GM20000 (cell line): Measurements from ENCODE around the gene RPS16.
"Not testable (repeated sequence)": the region's sequence is repeated elsewhere in the genome, so short reads cannot be mapped to it uniquely, and the experiment has no call there.

Experiments used
- DNase-seq: peaks from one replicate; pipeline ENCODE4 v3.0.0; 2012; ENCODE audit warnings: low spot score
- TF ChIP-seq, protein P1 (sequence below): IDR thresholded peaks from 2 replicates; pipeline ENCODE4 v1.5.1; 2012; ENCODE audit warnings: mild to moderate bottlenecking, control low read depth; ENCODE audit errors: extremely low read depth, missing control alignments

RPS16 gene

DNA sequence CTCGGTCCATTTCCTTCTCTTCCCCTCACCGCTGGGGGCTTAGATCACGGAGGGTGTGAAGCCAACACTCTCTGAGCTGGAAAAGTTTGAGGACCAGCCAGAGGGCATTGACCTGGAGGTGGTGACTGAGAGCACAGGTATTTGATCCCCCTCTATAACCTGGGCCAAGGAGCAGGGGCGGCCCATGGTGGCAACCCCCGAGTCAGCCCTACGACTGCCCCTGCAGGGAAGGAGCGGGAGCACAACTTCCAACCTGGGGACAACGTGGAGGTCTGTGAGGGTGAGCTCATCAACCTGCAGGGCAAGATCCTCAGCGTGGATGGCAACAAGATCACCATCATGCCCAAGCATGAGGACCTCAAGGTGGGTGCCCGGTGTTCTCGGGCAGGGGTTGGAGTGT, 33.3 kb upstream of the RPS16 start:
- TF ChIP-seq, protein P1, sequence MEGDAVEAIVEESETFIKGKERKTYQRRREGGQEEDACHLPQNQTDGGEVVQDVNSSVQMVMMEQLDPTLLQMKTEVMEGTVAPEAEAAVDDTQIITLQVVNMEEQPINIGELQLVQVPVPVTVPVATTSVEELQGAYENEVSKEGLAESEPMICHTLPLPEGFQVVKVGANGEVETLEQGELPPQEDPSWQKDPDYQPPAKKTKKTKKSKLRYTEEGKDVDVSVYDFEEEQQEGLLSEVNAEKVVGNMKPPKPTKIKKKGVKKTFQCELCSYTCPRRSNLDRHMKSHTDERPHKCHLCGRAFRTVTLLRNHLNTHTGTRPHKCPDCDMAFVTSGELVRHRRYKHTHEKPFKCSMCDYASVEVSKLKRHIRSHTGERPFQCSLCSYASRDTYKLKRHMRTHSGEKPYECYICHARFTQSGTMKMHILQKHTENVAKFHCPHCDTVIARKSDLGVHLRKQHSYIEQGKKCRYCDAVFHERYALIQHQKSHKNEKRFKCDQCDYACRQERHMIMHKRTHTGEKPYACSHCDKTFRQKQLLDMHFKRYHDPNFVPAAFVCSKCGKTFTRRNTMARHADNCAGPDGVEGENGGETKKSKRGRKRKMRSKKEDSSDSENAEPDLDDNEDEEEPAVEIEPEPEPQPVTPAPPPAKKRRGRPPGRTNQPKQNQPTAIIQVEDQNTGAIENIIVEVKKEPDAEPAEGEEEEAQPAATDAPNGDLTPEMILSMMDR: no peak
- DNase-seq: no peak

DNA sequence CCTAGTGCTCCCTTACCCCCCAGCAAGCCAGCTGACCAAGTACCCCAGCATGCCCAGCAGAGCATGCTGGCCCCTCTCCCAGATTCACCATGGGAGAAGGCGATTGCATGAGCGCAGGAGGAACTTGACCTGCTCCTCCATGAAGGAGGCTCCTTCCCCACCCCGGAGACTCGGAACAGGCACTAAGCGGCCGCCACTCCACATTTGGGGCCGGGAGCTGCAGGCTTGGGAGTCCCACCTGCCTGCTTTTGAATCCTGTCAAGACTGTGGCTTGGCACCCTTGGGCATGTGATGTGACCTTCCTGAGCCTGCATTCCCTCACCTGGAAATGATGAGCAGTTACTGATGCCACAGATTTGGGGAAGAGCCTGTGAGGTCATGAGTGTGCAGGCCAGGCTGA, 32.2 kb upstream of the RPS16 start:
- DNase-seq: no peak
- TF ChIP-seq, protein P1: no peak

DNA sequence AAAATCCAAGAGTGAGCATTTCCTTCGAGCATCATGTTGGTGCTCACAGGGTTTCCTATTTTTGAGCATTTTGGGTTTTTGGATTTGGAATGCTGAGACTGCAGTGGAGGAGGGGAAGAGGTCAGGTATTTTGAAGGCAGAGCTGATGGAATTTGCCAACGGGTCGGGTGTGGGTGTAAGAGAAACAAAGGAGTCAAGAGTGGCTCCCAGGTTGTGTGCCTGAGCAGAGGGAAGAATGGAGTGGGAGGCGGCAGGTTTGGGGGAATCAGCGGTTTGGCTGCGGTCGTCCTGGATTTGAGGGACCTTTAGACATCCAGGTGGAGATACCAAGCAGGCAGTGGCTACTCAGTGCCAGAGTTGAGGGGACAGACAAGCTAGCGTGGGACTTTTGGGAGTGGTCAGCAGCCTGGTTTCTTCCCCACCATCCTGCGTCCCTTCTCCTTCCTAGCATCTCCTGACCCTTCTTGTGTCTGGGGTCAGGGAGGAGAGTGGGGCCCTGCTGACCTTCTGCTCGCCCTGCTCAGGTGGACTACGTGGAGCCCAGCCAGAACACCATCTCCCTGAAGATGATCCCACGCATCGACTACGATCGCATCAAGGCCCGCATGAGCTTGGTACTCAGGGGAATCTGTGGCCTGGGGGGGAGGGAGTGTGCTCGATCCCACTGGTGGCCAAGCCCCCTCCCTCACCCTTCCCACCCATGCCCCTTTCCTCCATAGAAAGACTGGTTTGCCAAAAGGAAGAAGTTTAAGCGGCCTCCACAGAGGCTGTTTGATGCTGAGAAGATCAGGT, 30.4 kb upstream of the RPS16 start:
- no peak for DNase-seq

DNA sequence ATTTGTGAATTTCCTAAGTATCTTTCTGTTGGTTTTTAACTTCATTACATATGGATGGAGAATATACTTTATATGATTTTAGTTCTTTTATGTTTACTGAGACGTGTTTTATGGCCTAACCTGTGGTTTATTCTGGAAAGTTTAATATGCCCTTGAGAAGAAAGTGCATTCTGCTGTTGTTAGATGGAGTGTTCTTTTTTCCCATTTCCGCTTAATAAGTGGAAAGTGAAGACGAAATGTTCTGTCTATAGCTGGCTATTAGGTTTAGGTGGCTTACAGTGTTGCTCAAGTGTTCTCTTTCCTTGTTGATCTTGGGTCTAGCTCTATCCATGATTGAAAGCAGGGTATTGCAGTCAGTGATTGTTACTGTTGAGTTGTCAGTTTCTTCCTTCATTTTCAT, 27.7 kb upstream of the RPS16 start:
- DNase-seq: no peak
- TF ChIP-seq, protein P1: no peak

More for the DNA sequence above, 30.4 kb upstream of the RPS16 start:
- TF ChIP-seq, protein P1: no peak

DNA sequence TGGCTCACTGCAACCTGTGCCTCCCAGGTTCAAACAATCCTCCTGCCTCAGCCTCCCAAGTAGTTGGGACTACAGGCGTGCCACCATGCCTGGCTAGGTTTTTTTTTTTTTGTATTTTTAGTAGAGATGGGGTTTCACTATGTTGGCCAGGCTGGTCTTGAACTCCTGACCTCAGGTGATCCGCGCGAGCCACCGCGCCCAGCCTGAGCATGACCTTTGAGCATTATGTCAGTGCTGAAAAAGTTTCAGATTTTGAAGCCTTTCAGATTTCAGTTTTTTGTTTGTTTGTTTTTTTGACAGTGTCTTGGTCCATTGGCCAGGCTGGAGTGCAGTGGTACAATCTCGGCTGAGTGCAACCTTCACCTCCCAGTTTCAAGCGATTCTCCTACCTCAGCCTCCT, 15.5 kb upstream of the RPS16 start:
- not testable (repeated sequence) for DNase-seq

DNA sequence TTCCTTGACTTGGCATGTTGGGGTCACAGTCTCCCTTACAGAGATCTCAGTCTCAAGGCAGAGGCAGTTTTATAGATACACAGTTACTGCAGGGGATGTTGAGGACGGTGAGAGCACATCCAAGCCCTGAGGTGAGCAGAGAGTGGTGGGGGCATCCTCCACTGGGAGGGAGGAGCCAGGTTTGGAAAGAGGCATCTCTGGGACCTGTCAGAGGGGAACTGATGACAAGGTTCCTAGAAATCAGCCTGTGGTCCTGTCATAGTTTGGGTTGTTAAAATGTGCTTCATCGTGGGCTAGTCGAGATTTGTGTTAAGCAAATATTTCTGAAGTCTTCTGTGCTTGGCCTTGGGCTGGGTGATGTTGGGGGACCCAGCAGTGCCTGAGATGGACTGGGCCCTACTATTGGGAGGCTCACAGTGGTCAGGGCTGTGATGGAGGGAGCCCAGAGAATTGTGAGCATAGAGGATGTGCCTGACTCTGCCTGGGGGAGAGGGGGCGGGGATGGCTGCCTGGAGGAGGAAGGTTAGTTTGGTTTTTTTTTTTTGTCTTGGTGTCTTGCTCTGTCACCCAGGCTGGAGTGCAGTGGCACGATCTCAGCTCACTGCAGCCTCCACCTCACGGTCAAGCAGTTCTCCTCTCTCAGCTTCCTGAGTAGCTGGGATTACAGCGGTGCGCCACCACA, 13.5 kb upstream of the RPS16 start:
- TF ChIP-seq, protein P1: no peak
- DNase-seq: no peak

DNA sequence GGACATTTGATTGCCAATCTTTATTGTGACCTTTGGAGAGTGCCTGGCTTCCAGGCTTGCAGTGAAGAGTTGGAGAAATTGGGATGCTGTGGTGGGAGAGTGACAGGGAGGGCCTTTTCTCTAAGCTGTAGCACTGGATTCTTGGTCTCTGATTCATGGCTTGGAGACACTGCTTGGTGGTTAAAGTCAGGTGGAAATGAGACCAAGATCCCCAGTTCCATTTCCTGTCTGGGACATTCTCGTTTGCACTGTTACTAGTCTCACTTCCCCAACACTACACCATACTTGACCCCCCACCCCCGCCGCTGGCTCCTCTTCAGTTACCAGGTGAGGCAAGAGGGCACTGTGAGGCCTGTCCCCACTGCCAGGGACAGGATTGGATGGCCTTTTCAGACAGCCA, 12.5 kb upstream of the RPS16 start:
- TF ChIP-seq, protein P1: no peak
- no peak for DNase-seq
